H1 (cell line): ENCODE data around the gene UBA6. TPM values are rescaled to one million over a fixed set of nuclear protein-coding genes. Genes with fewer than 3 reads are reported as not detected.

Experiments used
- BACH1 ChIP-seq: IDR thresholded peaks from 2 replicates; pipeline ENCODE4 v1.6.1; 2012; ENCODE audit warnings: low read length, improper control_type of control experiment
- CHD1 ChIP-seq: IDR thresholded peaks from 2 replicates; pipeline ENCODE4 v1.6.1; 2012; ENCODE audit warnings: low read depth, low read length, improper control_type of control experiment
- CREB1 ChIP-seq: IDR thresholded peaks from 2 replicates; pipeline ENCODE4 v1.6.1; 2012; ENCODE audit warnings: inconsistent platforms
- EP300 ChIP-seq, 2 experiments: IDR thresholded peaks; 1 replicate in 1 of 2; 2 replicates in 1 of 2; pipeline ENCODE4 v1.6.1; 2011 to 2012; ENCODE audit warnings: low read depth in 2 of 2, low read length in 2 of 2, mild to moderate bottlenecking in 2 of 2, borderline replicate concordance in 1 of 2, inconsistent platforms in 1 of 2, moderate library complexity in 1 of 2
- FOSL1 ChIP-seq: IDR thresholded peaks from 2 replicates; pipeline ENCODE4 v1.6.1; 2011; ENCODE audit warnings: mild to moderate bottlenecking, low read depth, low read length, moderate library complexity; ENCODE audit not compliant: insufficient read depth
- GTF2F1 ChIP-seq: IDR thresholded peaks from 2 replicates; pipeline ENCODE4 v1.6.1; 2012; ENCODE audit warnings: low read depth, low read length, improper control_type of control experiment, borderline replicate concordance
- HDAC2 ChIP-seq, 2 experiments: fragments of 300-600 bp in 1 of 2; sonication (generic) in 1 of 2; IDR thresholded peaks; 2 replicates each; pipeline ENCODE4 v1.6.1; 2011 to 2012; ENCODE audit warnings: low read depth in 2 of 2, low read length in 2 of 2, mild to moderate bottlenecking in 2 of 2, moderate library complexity in 2 of 2, borderline replicate concordance in 1 of 2, inconsistent platforms in 1 of 2
- NRF1 ChIP-seq: IDR thresholded peaks from 2 replicates; pipeline ENCODE4 v1.6.1; 2011; ENCODE audit warnings: mild to moderate bottlenecking, low read depth, low read length, improper control_type of control experiment
- POLR2A ChIP-seq, 2 experiments: IDR thresholded peaks; 1 replicate in 1 of 2; 2 replicates in 1 of 2; pipeline ENCODE4 v1.6.1; 2011; ENCODE audit warnings: low read depth in 2 of 2, low read length in 2 of 2, mild to moderate bottlenecking in 2 of 2; ENCODE audit errors: control extremely low read depth in 1 of 2
- POLR2AphosphoS5 ChIP-seq: IDR thresholded peaks from 2 replicates; pipeline ENCODE4 v1.6.1; 2011; ENCODE audit warnings: low read depth, low read length
- SIX5 ChIP-seq: IDR thresholded peaks from 2 replicates; pipeline ENCODE4 v1.6.1; 2011; ENCODE audit warnings: mild to moderate bottlenecking, low read depth, low read length
- SP4 ChIP-seq: IDR thresholded peaks from 2 replicates; pipeline ENCODE4 v1.6.1; 2012; ENCODE audit warnings: low read length, inconsistent platforms
- polyA plus RNA-seq, 7 experiments: library from polyadenylated mRNA; depleted of rRNA in 3 of 7; stranded (reverse) in 5 of 7; unstranded in 2 of 7; fragments of >200 nt in 5 of 7; fragments of 200-250 nt in 2 of 7; gene quantifications; 1 replicate in 5 of 7; 2 replicates in 1 of 7; 4 replicates in 1 of 7; pipeline versions ENCODE4 v1.2.1 to v1.2.3, GENCODE V29; 2011 to 2013; ENCODE audit warnings: missing spikeins in 2 of 7, mixed read lengths in 2 of 7
- total RNA-seq: library from RNA; stranded (reverse); fragmentation: NEBNext Ultra II Directional; extraction: Animal tissue kit (Norgen Biotek cat#: 25700); gene quantifications from 2 replicates; pipeline ENCODE4 v1.2.1, GENCODE V29; 2021

Gene UBA6
- total and polyA plus RNA-seq, 2 of the 8 experiments (the other 6 are each of a cell fraction or from before 2014, with no cell fraction given): 17.4 to 74.3 TPM

DNA sequence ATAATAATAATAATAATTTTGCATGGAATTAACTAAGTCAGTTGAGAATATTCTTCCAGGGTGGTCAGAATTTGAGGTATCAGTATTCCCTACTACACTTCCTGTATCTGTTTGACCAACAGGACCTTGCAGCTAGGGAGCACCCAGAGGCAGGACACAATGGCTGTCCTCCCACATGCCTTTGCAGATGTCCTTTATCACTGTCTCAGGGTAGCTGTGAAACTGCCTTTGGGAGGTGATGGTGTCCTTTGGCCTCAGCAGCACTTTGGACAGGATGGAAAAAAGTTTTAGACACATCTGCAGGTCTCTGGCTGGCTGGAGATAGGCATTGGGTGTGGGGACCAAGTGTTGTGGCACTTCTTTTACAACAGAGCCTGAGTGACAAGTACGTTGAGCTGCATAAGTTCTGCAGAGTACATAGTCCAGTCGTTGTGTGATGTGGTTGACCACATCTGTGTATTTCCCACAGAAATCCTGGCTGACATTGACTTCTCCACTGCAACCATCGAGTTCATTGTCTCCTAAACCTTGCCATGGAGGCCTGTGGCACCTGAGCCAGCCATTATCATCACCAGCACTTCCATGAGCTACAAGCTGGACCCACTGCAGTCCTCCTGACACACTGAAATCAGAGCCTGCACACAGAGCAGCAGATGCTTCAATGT is 19.1 kb upstream of the UBA6 start (continued):
- no peak for TF ChIP-seq GTF2F1
- no peak for TF ChIP-seq CREB1
- TF ChIP-seq FOSL1: no peak
- TF ChIP-seq HDAC2 (IDR thresholded peaks at IDR 0.05; ENCODE audit: borderline replicate concordance in 1 of 2, low read depth in 2 of 2, low read length in 2 of 2): no peak
- TF ChIP-seq CHD1: no peak
- no peak for TF ChIP-seq BACH1
- no peak for TF ChIP-seq EP300 (IDR thresholded peaks at IDR 0.05; ENCODE audit: borderline replicate concordance in 1 of 2, low read depth in 2 of 2, low read length in 2 of 2)
- no peak for TF ChIP-seq SIX5
- TF ChIP-seq POLR2A (IDR thresholded peaks at IDR 0.05; ENCODE audit: control extremely low read depth in 1 of 2, low read depth in 2 of 2, low read length in 2 of 2): no peak
- no peak for TF ChIP-seq SP4
- no peak for TF ChIP-seq POLR2AphosphoS5
- TF ChIP-seq NRF1: no peak
